GM10248 (cell line): ENCODE measurements around the gene C2.

ENCODE experiments used
- CTCF ChIA-PET: fragments of 300-600 bp; sonication (Branson Sonifier 250); formaldehyde crosslinking; extraction: SDS; loops from one replicate; lab custom pipeline; 2021; ENCODE audit warnings: antibody characterized with exemption; lab: Yijun Ruan, JAX
- POLR2A ChIA-PET: fragments of 350-650 bp; sonication (Branson Sonifier 250); formaldehyde crosslinking; extraction: SDS; loops from one replicate; lab custom pipeline; 2020; ENCODE audit warnings: antibody characterized with exemption; lab: Yijun Ruan, JAX
- DNase-seq: peaks from one replicate; pipeline ENCODE4 v3.0.0; 2012; ENCODE audit errors: extremely low spot score
- TF ChIP-seq, protein P1 (sequence below): IDR thresholded peaks from 2 replicates; pipeline ENCODE4 v1.5.1; 2012; ENCODE audit warnings: mild to moderate bottlenecking, low read depth; ENCODE audit errors: extremely low read depth, missing control alignments, control extremely low read depth

C2 gene

DNA sequence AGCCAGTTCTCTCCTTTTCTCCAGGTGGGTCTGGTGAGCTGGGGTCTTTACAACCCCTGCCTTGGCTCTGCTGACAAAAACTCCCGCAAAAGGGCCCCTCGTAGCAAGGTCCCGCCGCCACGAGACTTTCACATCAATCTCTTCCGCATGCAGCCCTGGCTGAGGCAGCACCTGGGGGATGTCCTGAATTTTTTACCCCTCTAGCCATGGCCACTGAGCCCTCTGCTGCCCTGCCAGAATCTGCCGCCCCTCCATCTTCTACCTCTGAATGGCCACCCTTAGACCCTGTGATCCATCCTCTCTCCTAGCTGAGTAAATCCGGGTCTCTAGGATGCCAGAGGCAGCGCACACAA, 17.6 kb downstream of the C2 start:
- POLR2A ChIA-PET: interaction anchor here (1.0 kb wide), 1 partner anchor 29 kb away, joined by 5 read pairs; no protein-coding TSS in a partner anchor
- no peak for DNase-seq
- CTCF ChIA-PET: interaction anchor here (1.2 kb wide), 3 partner anchors 13 to 347 kb away, joined by 3 to 5 read pairs (median 3); no protein-coding TSS in a partner anchor
- TF ChIP-seq, protein P1, sequence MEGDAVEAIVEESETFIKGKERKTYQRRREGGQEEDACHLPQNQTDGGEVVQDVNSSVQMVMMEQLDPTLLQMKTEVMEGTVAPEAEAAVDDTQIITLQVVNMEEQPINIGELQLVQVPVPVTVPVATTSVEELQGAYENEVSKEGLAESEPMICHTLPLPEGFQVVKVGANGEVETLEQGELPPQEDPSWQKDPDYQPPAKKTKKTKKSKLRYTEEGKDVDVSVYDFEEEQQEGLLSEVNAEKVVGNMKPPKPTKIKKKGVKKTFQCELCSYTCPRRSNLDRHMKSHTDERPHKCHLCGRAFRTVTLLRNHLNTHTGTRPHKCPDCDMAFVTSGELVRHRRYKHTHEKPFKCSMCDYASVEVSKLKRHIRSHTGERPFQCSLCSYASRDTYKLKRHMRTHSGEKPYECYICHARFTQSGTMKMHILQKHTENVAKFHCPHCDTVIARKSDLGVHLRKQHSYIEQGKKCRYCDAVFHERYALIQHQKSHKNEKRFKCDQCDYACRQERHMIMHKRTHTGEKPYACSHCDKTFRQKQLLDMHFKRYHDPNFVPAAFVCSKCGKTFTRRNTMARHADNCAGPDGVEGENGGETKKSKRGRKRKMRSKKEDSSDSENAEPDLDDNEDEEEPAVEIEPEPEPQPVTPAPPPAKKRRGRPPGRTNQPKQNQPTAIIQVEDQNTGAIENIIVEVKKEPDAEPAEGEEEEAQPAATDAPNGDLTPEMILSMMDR: no peak

DNA sequence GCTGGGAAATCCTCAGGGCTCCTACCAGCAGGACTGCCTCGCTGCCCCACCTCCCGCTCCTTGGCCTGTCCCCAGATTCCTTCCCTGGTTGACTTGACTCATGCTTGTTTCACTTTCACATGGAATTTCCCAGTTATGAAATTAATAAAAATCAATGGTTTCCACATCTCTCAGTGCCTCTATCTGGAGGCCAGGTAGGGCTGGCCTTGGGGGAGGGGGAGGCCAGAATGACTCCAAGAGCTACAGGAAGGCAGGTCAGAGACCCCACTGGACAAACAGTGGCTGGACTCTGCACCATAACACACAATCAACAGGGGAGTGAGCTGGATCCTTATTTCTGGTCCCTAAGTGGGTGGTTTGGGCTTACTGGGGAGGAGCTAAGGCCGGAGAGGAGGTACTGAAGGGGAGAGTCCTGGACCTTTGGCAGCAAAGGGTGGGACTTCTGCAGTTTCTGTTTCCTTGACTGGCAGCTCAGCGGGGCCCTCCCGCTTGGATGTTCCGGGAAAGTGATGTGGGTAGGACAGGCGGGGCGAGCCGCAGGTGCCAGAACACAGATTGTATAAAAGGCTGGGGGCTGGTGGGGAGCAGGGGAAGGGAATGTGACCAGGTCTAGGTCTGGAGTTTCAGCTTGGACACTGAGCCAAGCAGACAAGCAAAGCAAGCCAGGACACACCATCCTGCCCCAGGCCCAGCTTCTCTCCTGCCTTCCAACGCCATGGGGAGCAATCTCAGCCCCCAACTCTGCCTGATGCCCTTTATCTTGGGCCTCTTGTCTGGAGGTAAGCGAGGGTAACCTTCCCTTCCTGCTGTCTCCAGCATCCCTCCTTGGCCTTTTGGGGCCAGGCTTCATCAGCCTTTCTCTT, 18.2 kb downstream of the C2 start, which contains the start of gene CFB:
Gene CFB (plus strand): TSS at position 589 of the 863 bp plus-strand sequence. CDS start 127 bp downstream, at position 716.
- ChIA-PET POLR2A (no interaction called here), CTCF (interaction anchor here (1.2 kb wide), 3 partner anchors 12 to 347 kb away, joined by 3 to 5 read pairs (median 3); no protein-coding TSS in a partner anchor)
- TF ChIP-seq, protein P1: no peak
- no peak for DNase-seq

DNA sequence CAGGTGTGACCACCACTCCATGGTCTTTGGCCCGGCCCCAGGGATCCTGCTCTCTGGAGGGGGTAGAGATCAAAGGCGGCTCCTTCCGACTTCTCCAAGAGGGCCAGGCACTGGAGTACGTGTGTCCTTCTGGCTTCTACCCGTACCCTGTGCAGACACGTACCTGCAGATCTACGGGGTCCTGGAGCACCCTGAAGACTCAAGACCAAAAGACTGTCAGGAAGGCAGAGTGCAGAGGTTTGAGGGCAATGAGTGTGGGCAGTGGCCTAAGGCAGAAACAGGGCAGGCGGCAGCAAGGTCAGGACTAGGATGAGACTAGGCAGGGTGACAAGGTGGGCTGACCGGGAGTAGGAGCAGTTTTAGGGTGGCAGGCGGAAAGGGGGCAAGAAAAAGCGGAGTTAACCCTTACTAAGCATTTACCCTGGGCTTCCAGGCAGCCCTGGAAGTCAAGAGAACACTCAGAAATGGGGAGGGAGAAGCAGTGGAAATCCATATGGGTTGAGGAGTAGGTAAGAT, 18.9 kb downstream of the C2 start:
- CTCF ChIA-PET: interaction anchor here (1.2 kb wide), 3 partner anchors 11 to 348 kb away, joined by 3 to 5 read pairs (median 3); no protein-coding TSS in a partner anchor

DNA sequence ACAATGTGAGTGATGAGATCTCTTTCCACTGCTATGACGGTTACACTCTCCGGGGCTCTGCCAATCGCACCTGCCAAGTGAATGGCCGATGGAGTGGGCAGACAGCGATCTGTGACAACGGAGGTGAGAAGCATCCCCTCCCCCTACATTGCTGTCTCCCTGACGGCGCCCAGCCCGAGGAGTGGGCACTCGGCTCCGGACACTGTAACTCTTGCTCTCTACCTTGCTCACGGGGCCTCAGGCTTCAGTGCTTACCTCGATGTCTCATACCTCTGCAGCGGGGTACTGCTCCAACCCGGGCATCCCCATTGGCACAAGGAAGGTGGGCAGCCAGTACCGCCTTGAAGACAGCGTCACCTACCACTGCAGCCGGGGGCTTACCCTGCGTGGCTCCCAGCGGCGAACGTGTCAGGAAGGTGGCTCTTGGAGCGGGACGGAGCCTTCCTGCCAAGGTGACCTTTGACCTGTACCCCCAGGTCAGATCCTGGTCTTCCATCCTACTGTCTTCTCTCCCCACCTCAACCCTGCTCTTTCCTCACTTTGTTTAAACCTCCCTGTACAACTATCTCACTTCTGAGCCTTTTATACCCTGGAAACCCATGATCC, 19.7 kb downstream of the C2 start:
- CTCF ChIA-PET: no interaction called here
- POLR2A ChIA-PET: no interaction called here
- DNase-seq: no peak
- TF ChIP-seq, protein P1: no peak

More for the DNA sequence above, 18.9 kb downstream of the C2 start:
- POLR2A ChIA-PET: no interaction called here
- TF ChIP-seq, protein P1: no peak
- DNase-seq: no peak

DNA sequence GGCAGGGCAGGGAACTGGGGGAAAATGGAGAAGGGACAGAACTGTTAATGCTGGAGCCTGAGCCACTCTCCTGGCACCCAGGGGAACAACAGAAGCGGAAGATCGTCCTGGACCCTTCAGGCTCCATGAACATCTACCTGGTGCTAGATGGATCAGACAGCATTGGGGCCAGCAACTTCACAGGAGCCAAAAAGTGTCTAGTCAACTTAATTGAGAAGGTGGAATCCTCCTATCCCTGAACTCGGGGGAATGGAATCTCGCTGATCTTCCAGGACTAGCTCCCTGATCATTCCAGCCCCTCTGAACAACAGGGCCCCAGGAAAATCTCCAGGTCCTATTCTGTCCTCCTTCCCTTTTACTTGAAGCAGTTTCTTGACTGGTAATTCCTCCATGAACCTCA, 20.3 kb downstream of the C2 start:
- DNase-seq: no peak
- TF ChIP-seq, protein P1: no peak
- CTCF ChIA-PET: interaction anchor here (1.3 kb wide), 1 partner anchor 27 kb away, joined by 4 read pairs; no protein-coding TSS in a partner anchor
- POLR2A ChIA-PET: no interaction called here

DNA sequence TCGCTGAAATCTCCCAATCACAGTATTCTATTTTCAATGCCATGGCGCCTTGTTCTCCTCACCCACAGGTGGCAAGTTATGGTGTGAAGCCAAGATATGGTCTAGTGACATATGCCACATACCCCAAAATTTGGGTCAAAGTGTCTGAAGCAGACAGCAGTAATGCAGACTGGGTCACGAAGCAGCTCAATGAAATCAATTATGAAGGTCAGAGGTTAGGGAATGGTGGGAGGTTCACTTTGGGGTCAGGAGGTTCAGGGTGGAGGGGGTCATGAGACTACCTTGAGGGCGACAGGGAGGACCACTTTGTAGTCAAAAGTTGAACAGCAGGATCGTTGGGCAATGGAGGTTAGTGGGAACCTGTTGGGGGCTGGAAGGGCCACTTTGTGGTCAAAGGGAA, 20.8 kb downstream of the C2 start:
- POLR2A ChIA-PET: no interaction called here
- TF ChIP-seq, protein P1: no peak

More for the DNA sequence above, 20.8 kb downstream of the C2 start:
- DNase-seq: no peak
- CTCF ChIA-PET: interaction anchor here (1.3 kb wide), 1 partner anchor 27 kb away, joined by 4 read pairs; no protein-coding TSS in a partner anchor
